IPS-20b (cell line): ENCODE data around the gene ZNF331.

ENCODE experiments used
- H3K27ac ChIP-seq: one replicate; pipeline ENCODE4 v1.5.1; 2013; ENCODE audit warnings: low read length
- H3K27me3 ChIP-seq: 2 replicates; pipeline ENCODE4 v1.6.1; 2013; ENCODE audit warnings: mild to moderate bottlenecking, low read length, inconsistent platforms; ENCODE audit not compliant: insufficient read depth
- H3K36me3 ChIP-seq: 2 replicates; pipeline ENCODE4 v1.6.1; 2013; ENCODE audit warnings: low read depth, mild to moderate bottlenecking, inconsistent platforms, low read length, moderate library complexity; ENCODE audit not compliant: insufficient read depth
- H3K4me1 ChIP-seq: 2 replicates; pipeline ENCODE4 v1.6.1; 2013; ENCODE audit warnings: mild to moderate bottlenecking, control low read depth, inconsistent platforms, low read length, moderate library complexity; ENCODE audit not compliant: insufficient read depth
- H3K4me3 ChIP-seq: 2 replicates; pipeline ENCODE4 v1.5.1; 2013; ENCODE audit warnings: mild to moderate bottlenecking, low read length, inconsistent platforms
- H3K9ac ChIP-seq: 2 replicates; pipeline ENCODE4 v1.6.1; 2013; ENCODE audit warnings: low read depth, mild to moderate bottlenecking, inconsistent platforms, low read length, moderate library complexity
- H3K9me3 ChIP-seq: 2 replicates; pipeline ENCODE4 v1.6.1; 2013; ENCODE audit warnings: mild to moderate bottlenecking, low read depth, low read length, inconsistent platforms; ENCODE audit not compliant: insufficient read depth

The ZNF331 gene

GRCh38 chr19:53549340-53549739 is 11.4 kb downstream of the ZNF331 start:
- no peaks in the 10 kb centered on the region for H3K9me3 ChIP-seq
- H3K27me3 ChIP-seq: no peaks in the 10 kb centered on the region
- H3K4me1 ChIP-seq: peaks cover 6% of the 10 kb centered on the region
- H3K4me3 ChIP-seq: no peak overlapping the region; the same call in 1 of the 2 replicates
- peak overlapping the region; percentile 45; the same call in 1 of the 2 replicates for H3K9ac ChIP-seq
- H3K36me3 ChIP-seq: peaks cover 21% of the 10 kb centered on the region; the same call in 1 of the 2 replicates
- H3K27ac ChIP-seq: no peak overlapping the region

GRCh38 chr19:53552001-53552721 is 14.2 kb downstream of the ZNF331 start:
- Histone ChIP-seq H3K36me3 (peaks cover 18% of the 10 kb centered on the region), H3K27me3 (no peaks in the 10 kb centered on the region), H3K27ac (no peak overlapping the region), H3K4me1 (peaks cover 6% of the 10 kb centered on the region), H3K4me3 (no peak overlapping the region), H3K9me3 (no peaks in the 10 kb centered on the region), H3K9ac (no peak overlapping the region)

GRCh38 chr19:53553156-53553555 is 15.2 kb downstream of the ZNF331 start:
- H3K4me3 ChIP-seq: no peak overlapping the region
- no peaks in the 10 kb centered on the region for H3K27me3 ChIP-seq
- peaks cover 25% of the 10 kb centered on the region for H3K36me3 ChIP-seq
- no peak overlapping the region for H3K27ac ChIP-seq
- no peaks in the 10 kb centered on the region for H3K9me3 ChIP-seq
- peaks cover 6% of the 10 kb centered on the region for H3K4me1 ChIP-seq
- no peak overlapping the region for H3K9ac ChIP-seq

GRCh38 chr19:53553865-53554791 is 16.2 kb downstream of the ZNF331 start:
- H3K36me3 ChIP-seq: peaks cover 35% of the 10 kb centered on the region
- peaks cover 4% of the 10 kb centered on the region for H3K4me1 ChIP-seq
- no peaks in the 10 kb centered on the region for H3K27me3 ChIP-seq
- H3K9ac ChIP-seq: peak overlapping the region; percentile 61; the same call in 1 of the 2 replicates
- H3K9me3 ChIP-seq: peaks cover 4% of the 10 kb centered on the region
- no peak overlapping the region for H3K27ac ChIP-seq
- H3K4me3 ChIP-seq: peak overlapping the region; percentile 65; the same call in 1 of the 2 replicates

GRCh38 chr19:53554804-53555203 is 16.9 kb downstream of the ZNF331 start:
- no peak overlapping the region for H3K27ac ChIP-seq
- H3K9ac ChIP-seq: peak overlapping the region; percentile 61; the same call in 1 of the 2 replicates
- H3K4me1 ChIP-seq: no peaks in the 10 kb centered on the region
- H3K36me3 ChIP-seq: peaks cover 40% of the 10 kb centered on the region
- H3K4me3 ChIP-seq: peak overlapping the region; percentile 65; the same call in 1 of the 2 replicates
- H3K27me3 ChIP-seq: no peaks in the 10 kb centered on the region
- H3K9me3 ChIP-seq: peaks cover 11% of the 10 kb centered on the region

GRCh38 chr19:53555352-53555751 is 17.4 kb downstream of the ZNF331 start:
- H3K9me3 ChIP-seq: peaks cover 13% of the 10 kb centered on the region
- no peaks in the 10 kb centered on the region for H3K4me1 ChIP-seq
- H3K27ac ChIP-seq: no peak overlapping the region
- no peak overlapping the region for H3K9ac ChIP-seq
- no peaks in the 10 kb centered on the region for H3K27me3 ChIP-seq
- no peak overlapping the region for H3K4me3 ChIP-seq
- peaks cover 42% of the 10 kb centered on the region for H3K36me3 ChIP-seq

GRCh38 chr19:53571339-53571738 is 33.4 kb downstream of the ZNF331 start:
- Histone ChIP-seq H3K27ac (no peak overlapping the region), H3K4me1 (no peaks in the 10 kb centered on the region), H3K9ac (no peak overlapping the region), H3K27me3 (no peaks in the 10 kb centered on the region), H3K36me3 (peaks cover 74% of the 10 kb centered on the region), H3K4me3 (no peak overlapping the region), H3K9me3 (peaks cover 4% of the 10 kb centered on the region)

GRCh38 chr19:53576941-53577653 is 39.2 kb downstream of the ZNF331 start:
- Histone ChIP-seq H3K9me3 (peaks cover 24% of the 10 kb centered on the region), H3K36me3 (peaks cover 77% of the 10 kb centered on the region), H3K27me3 (no peaks in the 10 kb centered on the region)

GRCh38 chr19:53577968-53578367 is 40.0 kb downstream of the ZNF331 start:
- peaks cover 24% of the 10 kb centered on the region for H3K9me3 ChIP-seq
- H3K27me3 ChIP-seq: no peaks in the 10 kb centered on the region
- peaks cover 70% of the 10 kb centered on the region for H3K36me3 ChIP-seq
- H3K27ac ChIP-seq: no peak overlapping the region
- no peak overlapping the region for H3K9ac ChIP-seq
- H3K4me3 ChIP-seq: no peak overlapping the region
- H3K4me1 ChIP-seq: peaks cover 5% of the 10 kb centered on the region; the same call in 1 of the 2 replicates

More at GRCh38 chr19:53576941-53577653, 39.2 kb downstream of the ZNF331 start:
- Histone ChIP-seq H3K9ac (no peak overlapping the region), H3K27ac (no peak overlapping the region), H3K4me1 (peaks cover 5% of the 10 kb centered on the region; the same call in 1 of the 2 replicates), H3K4me3 (no peak overlapping the region)

- Histone ChIP-seq H3K9ac (no peak overlapping the region), H3K9me3 (peaks cover 24% of the 10 kb centered on the region), H3K4me3 (no peak overlapping the region), H3K4me1 (peaks cover 5% of the 10 kb centered on the region; the same call in 1 of the 2 replicates), H3K27ac (no peak overlapping the region), H3K27me3 (no peaks in the 10 kb centered on the region), H3K36me3 (peaks cover 55% of the 10 kb centered on the region)
These were observed 41.6 kb downstream of the ZNF331 start for GRCh38 chr19:53579518-53579917.
